HepG2 (cell line): ENCODE measurements around the gene SLC35F3. TPM values are rescaled to one million over a fixed set of nuclear protein-coding genes. Genes with fewer than 3 reads are reported as not detected.

Source experiments
- ATAC-seq: fragments of 200-7000 bp; cut with Tn5 transposase; 3 replicates; pipeline ENCODE4 v1.9.1; 2020; ENCODE audit warnings: mild to moderate bottlenecking, moderate library complexity
- BruUV-seq: library from RNA; stranded (reverse); fragments of 400-500 nt; replicated peaks from 2 replicates; lab custom pipeline; 2021; lab: Mats Ljungman, UMichigan
- CTCF ChIA-PET: fragments of 300-600 bp; formaldehyde crosslinking; extraction: SDS; loops from one replicate; lab custom pipeline; 2021; ENCODE audit warnings: low total read pairs, inconsistent platforms, low intra/inter-chr PET ratio; lab: Yijun Ruan, JAX
- POLR2A ChIA-PET: fragments of 350-600 bp; sonication (Branson Sonifier 250); formaldehyde crosslinking; loops from one replicate; lab custom pipeline; 2020; ENCODE audit warnings: antibody characterized with exemption, inconsistent platforms; lab: Yijun Ruan, JAX
- DNase-seq: peaks from one replicate; pipeline ENCODE4 v3.0.0-alpha.2; 2015; ENCODE audit warnings: low spot score
- FAIRE-seq: peaks from 3 replicates; lab custom pipeline; 2011; peaks lifted over from hg19 to GRCh38; lab: Jason Lieb, UNC
- H2AFZ ChIP-seq: one replicate; pipeline ENCODE4 v1.6.1; 2011; ENCODE audit warnings: low read length, inconsistent platforms
- H3K27ac ChIP-seq: fragments of 300-600 bp; 3 replicates; pipeline ENCODE4 v1.8.0; 2011; ENCODE audit warnings: mixed run types, mild to moderate bottlenecking, mixed read lengths, low read length, inconsistent platforms; ENCODE audit not compliant: insufficient read depth; ENCODE audit errors: extremely low read length
- H3K27me3 ChIP-seq, 2 experiments: fragments of 200-600 bp in 1 of 2; 2 replicates in 1 of 2; 3 replicates in 1 of 2; pipeline versions ENCODE4 v1.6.0 to v1.8.0; 2011; ENCODE audit warnings: low read length in 2 of 2, mild to moderate bottlenecking in 2 of 2, moderate library complexity in 2 of 2, inconsistent platforms in 1 of 2; ENCODE audit not compliant: insufficient read depth in 2 of 2, control insufficient read depth in 1 of 2
- H3K36me3 ChIP-seq, 2 experiments: fragments of 200-600 bp in 1 of 2; replicated peaks in 1 of 2; 2 replicates in 1 of 2; 3 replicates in 1 of 2; pipeline versions ENCODE4 v1.5.1 to v1.8.0; 2011; ENCODE audit warnings: low read length in 2 of 2, inconsistent platforms in 1 of 2; ENCODE audit not compliant: insufficient read depth in 2 of 2, control insufficient read depth in 1 of 2
- H3K4me1 ChIP-seq: 2 replicates; pipeline ENCODE4 v1.5.1; 2012; ENCODE audit warnings: low read length, inconsistent platforms; ENCODE audit not compliant: insufficient read depth
- H3K4me2 ChIP-seq: 2 replicates; pipeline ENCODE4 v1.6.0; 2011; ENCODE audit warnings: low read depth, low read length, inconsistent platforms
- H3K4me3 ChIP-seq, 3 experiments: fragments of 200-600 bp in 1 of 3; sonication (generic), shearing (Covaris generic) in 1 of 3; replicated peaks in 1 of 3; 2 replicates each; pipeline ENCODE4 v1.5.1; 2011 to 2016; ENCODE audit warnings: low read length in 3 of 3, inconsistent platforms in 2 of 3, low read depth in 2 of 3, mild to moderate bottlenecking in 2 of 3, control low read depth in 1 of 3, mixed read lengths in 1 of 3; ENCODE audit not compliant: insufficient read depth in 1 of 3
- H3K79me2 ChIP-seq: one replicate; pipeline ENCODE4 v1.6.1; 2011; ENCODE audit warnings: low read length, inconsistent platforms; ENCODE audit not compliant: insufficient read depth
- H3K9ac ChIP-seq: 2 replicates; pipeline ENCODE4 v1.6.0; 2011; ENCODE audit warnings: mild to moderate bottlenecking, low read depth, low read length, inconsistent platforms; ENCODE audit not compliant: insufficient read depth
- H3K9me3 ChIP-seq: 2 replicates; pipeline ENCODE4 v1.5.1; 2012; ENCODE audit warnings: mild to moderate bottlenecking, low read length
- H4K20me1 ChIP-seq: 2 replicates; pipeline ENCODE4 v1.6.0; 2011; ENCODE audit warnings: inconsistent platforms, mild to moderate bottlenecking, low read length, moderate library complexity; ENCODE audit not compliant: insufficient read depth
- FOXO1 ChIP-seq: sonication (generic); formaldehyde crosslinking; IDR thresholded peaks from 2 replicates; pipeline ENCODE4 v1.4.0; 2020; ENCODE audit warnings: missing genetic modification reagents
- KDM5A ChIP-seq: fragments of 200-600 bp; sonication (generic); IDR thresholded peaks from 2 replicates; pipeline ENCODE4 v1.7.0; 2018; ENCODE audit warnings: antibody characterized with exemption, mild to moderate bottlenecking, low read length, borderline replicate concordance
- RAD21 ChIP-seq: fragments of 450-650 bp; formaldehyde crosslinking; IDR thresholded peaks from 2 replicates; pipeline ENCODE4 v1.5.0; 2020; ENCODE audit warnings: mild to moderate bottlenecking
- REL ChIP-seq: sonication (generic); formaldehyde crosslinking; conservative IDR thresholded peaks from 2 replicates; pipeline ENCODE4 v1.8.0; 2022; ENCODE audit warnings: mild to moderate bottlenecking, missing genetic modification reagents, moderate library complexity
- TEAD3 ChIP-seq: optimal IDR thresholded peaks from 2 replicates; pipeline ENCODE3; 2016; ENCODE audit warnings: borderline replicate concordance
- ZBTB1 ChIP-seq: sonication (generic); formaldehyde crosslinking; IDR thresholded peaks from 2 replicates; pipeline ENCODE4 v1.4.0; 2020; ENCODE audit warnings: missing genetic modification reagents, borderline replicate concordance
- ZNF232 ChIP-seq: sonication (generic); formaldehyde crosslinking; IDR thresholded peaks from 2 replicates; pipeline ENCODE4 v1.4.0; 2020; ENCODE audit warnings: missing genetic modification reagents, borderline replicate concordance
- ZNF260 ChIP-seq: sonication (generic); formaldehyde crosslinking; IDR thresholded peaks from 2 replicates; pipeline ENCODE4 v1.4.0; 2020; ENCODE audit warnings: missing genetic modification reagents, low read depth, mild to moderate bottlenecking, borderline replicate concordance
- ZNF780A ChIP-seq: sonication (generic); formaldehyde crosslinking; IDR thresholded peaks from 2 replicates; pipeline ENCODE4 v1.8.0; 2022; ENCODE audit warnings: mild to moderate bottlenecking, missing genetic modification reagents, moderate library complexity
- WGBS: methylation state at CpG from one replicate; pipeline ENCODE4 v1.1.6; 2017; ENCODE audit warnings: low lambda C conversion rate; 5-methylcytosine and 5-hydroxymethylcytosine counted together
- in situ Hi-C: cut with HindIII; loops from 2 replicates; pipeline ENCODE4 v1.10.0; 2017; ENCODE audit warnings: low pct_unique_long_range_greater_than_20kb; ENCODE audit not compliant: extremely low pct_ligation_motif_present
- intact Hi-C: fragments of 100-400 bp; cut with micrococcal nuclease; formaldehyde crosslinking; loops from one replicate; pipeline ENCODE4 v1.10.0; 2022; ENCODE audit not compliant: unreplicated experiment
- polyA plus RNA-seq, 8 experiments: library from polyadenylated mRNA; depleted of rRNA in 3 of 8; stranded (reverse) in 7 of 8; unstranded in 1 of 8; fragments of >200 nt; fragmentation: Illumina TruSeq in 4 of 8; extraction: Trizol in 4 of 8; gene quantifications; 2 replicates each; pipeline versions ENCODE4 v1.2.1 to v1.2.3, GENCODE V29; 2011 to 2016; ENCODE audit warnings: low read depth in 4 of 8, missing spikeins in 1 of 8, mixed read lengths in 1 of 8; ENCODE audit not compliant: insufficient read depth in 1 of 8
- total RNA-seq, 5 experiments: library from RNA; depleted of rRNA; stranded (reverse); fragments of >200 nt; fragmentation: Illumina TruSeq; extraction: Trizol; gene quantifications; 2 replicates each; pipeline ENCODE4 v1.2.3, GENCODE V29; 2016; ENCODE audit warnings: low read depth in 1 of 5
- TF ChIP-seq, protein P1 (sequence below): sonication (generic); formaldehyde crosslinking; IDR thresholded peaks from 2 replicates; pipeline ENCODE4 v1.4.0; 2020; ENCODE audit warnings: missing genetic modification reagents, mild to moderate bottlenecking, borderline replicate concordance
- TF ChIP-seq, protein P2 (sequence below): sonication (generic); formaldehyde crosslinking; IDR thresholded peaks from 2 replicates; pipeline ENCODE4 v1.4.0; 2020; ENCODE audit warnings: mild to moderate bottlenecking, missing genetic modification reagents
- TF ChIP-seq, protein P3 (sequence below): sonication (generic); formaldehyde crosslinking; IDR thresholded peaks from 2 replicates; pipeline ENCODE4 v1.4.0; 2020; ENCODE audit warnings: missing genetic modification reagents
- TF ChIP-seq, protein P4 (sequence below): sonication (generic); formaldehyde crosslinking; IDR thresholded peaks from 2 replicates; pipeline ENCODE4 v1.8.0; 2022; ENCODE audit warnings: low read depth, missing genetic modification reagents

Gene SLC35F3
- total and polyA plus RNA-seq, 2 of the 13 experiments (the other 11 are each of a cell fraction or from before 2014, with no cell fraction given), result not detected

DNA sequence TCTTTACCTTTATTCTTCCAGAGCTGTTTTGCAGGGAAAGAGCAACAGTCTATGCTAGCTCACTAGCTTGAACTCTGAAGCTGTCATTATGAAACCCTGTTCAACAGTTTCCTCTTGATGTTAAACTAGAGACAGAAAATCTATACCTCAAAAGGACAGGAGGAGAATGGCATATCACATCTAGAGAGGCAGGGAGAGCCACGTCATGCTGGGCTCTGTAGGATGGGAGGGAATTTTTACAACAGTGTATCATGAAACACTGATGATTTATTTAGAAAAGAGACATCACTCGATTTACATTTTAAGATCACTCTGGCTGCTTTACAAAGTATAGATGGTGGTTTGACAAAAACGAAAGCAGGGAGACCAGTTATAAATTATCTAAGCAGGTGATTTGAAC, 243.9 kb downstream of the SLC35F3 start:
- POLR2A ChIA-PET, result no interaction called here
- in situ Hi-C loops, result loop anchor here (25.0 kb wide), 1 partner anchor 164 kb away; no protein-coding TSS in a partner anchor
- WGBS, result under 1% methylated on average over 3 of the region's 3 CpGs

More for the DNA sequence above, 243.9 kb downstream of the SLC35F3 start:
- Histone ChIP-seq H3K79me2 (no peaks in the 10 kb centered on the region), H3K27me3 (peaks cover 0 to 3% of the 10 kb centered on the region in 2 experiments; a peak in 1 of 5 replicates), H3K4me3 (no peak overlapping the region), H3K4me1 (no peaks in the 10 kb centered on the region), H3K36me3 (no peaks in the 10 kb centered on the region), H3K4me2 (no peak overlapping the region), H3K27ac (no peak overlapping the region), H4K20me1 (no peaks in the 10 kb centered on the region), H3K9ac (no peak overlapping the region), H3K9me3 (0 out of 2 replicates have a peak, but pooled peaks cover 5% of the 10 kb centered on the region), H2AFZ (no peak overlapping the region)
- TF ChIP-seq FOXO1 (CRISPR knock-in tag) (no peak), TEAD3 (CRISPR knock-in tag) (no peak), ZNF260 (CRISPR knock-in tag) (no peak), KDM5A (no peak), ZNF780A (CRISPR knock-in tag) (no peak), ZNF232 (no peak), ZBTB1 (CRISPR knock-in tag) (no peak), REL (CRISPR knock-in tag) (no peak), RAD21 (CRISPR knock-in tag) (no peak)
- TF ChIP-seq, protein P1, sequence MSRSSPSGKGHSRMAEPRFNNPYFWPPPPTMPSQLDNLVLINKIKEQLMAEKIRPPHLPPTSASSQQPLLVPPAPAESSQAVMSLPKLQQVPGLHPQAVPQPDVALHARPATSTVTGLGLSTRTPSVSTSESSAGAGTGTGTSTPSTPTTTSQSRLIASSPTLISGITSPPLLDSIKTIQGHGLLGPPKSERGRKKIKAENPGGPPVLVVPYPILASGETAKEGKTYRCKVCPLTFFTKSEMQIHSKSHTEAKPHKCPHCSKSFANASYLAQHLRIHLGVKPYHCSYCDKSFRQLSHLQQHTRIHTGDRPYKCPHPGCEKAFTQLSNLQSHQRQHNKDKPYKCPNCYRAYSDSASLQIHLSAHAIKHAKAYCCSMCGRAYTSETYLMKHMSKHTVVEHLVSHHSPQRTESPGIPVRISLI, result no peak
- TF ChIP-seq, protein P2, sequence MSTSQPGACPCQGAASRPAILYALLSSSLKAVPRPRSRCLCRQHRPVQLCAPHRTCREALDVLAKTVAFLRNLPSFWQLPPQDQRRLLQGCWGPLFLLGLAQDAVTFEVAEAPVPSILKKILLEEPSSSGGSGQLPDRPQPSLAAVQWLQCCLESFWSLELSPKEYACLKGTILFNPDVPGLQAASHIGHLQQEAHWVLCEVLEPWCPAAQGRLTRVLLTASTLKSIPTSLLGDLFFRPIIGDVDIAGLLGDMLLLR (CRISPR knock-in tag), result no peak
- TF ChIP-seq, protein P3, sequence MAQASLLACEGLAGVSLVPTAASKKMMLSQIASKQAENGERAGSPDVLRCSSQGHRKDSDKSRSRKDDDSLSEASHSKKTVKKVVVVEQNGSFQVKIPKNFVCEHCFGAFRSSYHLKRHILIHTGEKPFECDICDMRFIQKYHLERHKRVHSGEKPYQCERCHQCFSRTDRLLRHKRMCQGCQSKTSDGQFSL (CRISPR knock-in tag), result no peak
- TF ChIP-seq, protein P4, sequence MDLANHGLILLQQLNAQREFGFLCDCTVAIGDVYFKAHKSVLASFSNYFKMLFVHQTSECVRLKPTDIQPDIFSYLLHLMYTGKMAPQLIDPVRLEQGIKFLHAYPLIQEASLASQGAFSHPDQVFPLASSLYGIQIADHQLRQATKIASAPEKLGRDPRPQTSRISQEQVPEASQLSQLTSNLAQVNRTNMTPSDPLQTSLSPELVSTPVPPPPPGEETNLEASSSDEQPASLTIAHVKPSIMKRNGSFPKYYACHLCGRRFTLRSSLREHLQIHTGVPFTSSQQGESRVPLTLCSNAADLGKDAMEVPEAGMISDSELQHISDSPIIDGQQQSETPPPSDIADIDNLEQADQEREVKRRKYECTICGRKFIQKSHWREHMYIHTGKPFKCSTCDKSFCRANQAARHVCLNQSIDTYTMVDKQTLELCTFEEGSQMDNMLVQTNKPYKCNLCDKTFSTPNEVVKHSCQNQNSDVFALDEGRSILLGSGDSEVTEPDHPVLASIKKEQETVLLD, result no peak
- DNase-seq (no peak), ATAC-seq (no peak), FAIRE-seq (no peak)
- CTCF ChIA-PET, result no interaction called here
- intact Hi-C loops, result no loop called here
- BruUV-seq, result no TSS peak
